HUES48 (cell line): ENCODE data around the gene TMEM214.

Experiments used
- H3K27ac ChIP-seq: one replicate; pipeline ENCODE4 v1.7.0; 2013; ENCODE audit warnings: low read depth, low read length, inconsistent platforms
- H3K27me3 ChIP-seq: 2 replicates; pipeline ENCODE4 v1.6.1; 2013; ENCODE audit warnings: mild to moderate bottlenecking, low read length; ENCODE audit not compliant: control insufficient read depth, insufficient read depth
- H3K36me3 ChIP-seq: 2 replicates; pipeline ENCODE4 v1.6.1; 2013; ENCODE audit warnings: low read length; ENCODE audit not compliant: control insufficient read depth, insufficient read depth
- H3K4me1 ChIP-seq: 2 replicates; pipeline ENCODE4 v1.6.1; 2013; ENCODE audit warnings: mild to moderate bottlenecking, low read length; ENCODE audit not compliant: control insufficient read depth, insufficient read depth
- H3K4me3 ChIP-seq: 2 replicates; pipeline ENCODE4 v1.5.1; 2013; ENCODE audit warnings: mild to moderate bottlenecking, low read depth, low read length
- H3K9ac ChIP-seq: 2 replicates; pipeline ENCODE4 v1.6.1; 2013; ENCODE audit warnings: mild to moderate bottlenecking, low read depth, low read length, moderate library complexity
- H3K9me3 ChIP-seq: 2 replicates; pipeline ENCODE4 v1.6.1; 2013; ENCODE audit warnings: low read length; ENCODE audit not compliant: control insufficient read depth, insufficient read depth

The TMEM214 gene

GRCh38 chr2:27013738-27014137, 19.0 kb upstream of the TMEM214 start:
- no peak overlapping the region for H3K4me3 ChIP-seq
- H3K27me3 ChIP-seq: no peaks in the 10 kb centered on the region
- H3K9me3 ChIP-seq: peaks cover 7% of the 10 kb centered on the region; the same call in 1 of the 2 replicates
- no peak overlapping the region for H3K9ac ChIP-seq
- H3K36me3 ChIP-seq: no peaks in the 10 kb centered on the region
- no peaks in the 10 kb centered on the region for H3K4me1 ChIP-seq
- no peak overlapping the region for H3K27ac ChIP-seq

- H3K9me3 ChIP-seq: peaks cover 7% of the 10 kb centered on the region; the same call in 1 of the 2 replicates
- H3K27me3 ChIP-seq: no peaks in the 10 kb centered on the region
- H3K36me3 ChIP-seq: no peaks in the 10 kb centered on the region
- H3K9ac ChIP-seq: no peak overlapping the region
- no peak overlapping the region for H3K4me3 ChIP-seq
- no peak overlapping the region for H3K27ac ChIP-seq
- no peaks in the 10 kb centered on the region for H3K4me1 ChIP-seq
Measured at GRCh38 chr2:27014771-27015433, 17.9 kb upstream of the TMEM214 start.

- Histone ChIP-seq H3K36me3 (no peaks in the 10 kb centered on the region), H3K27me3 (no peaks in the 10 kb centered on the region), H3K4me1 (no peaks in the 10 kb centered on the region), H3K4me3 (no peak overlapping the region), H3K9ac (no peak overlapping the region), H3K9me3 (peaks cover 7% of the 10 kb centered on the region; the same call in 1 of the 2 replicates), H3K27ac (no peak overlapping the region)
Measured at GRCh38 chr2:27016801-27017325, 15.9 kb upstream of the TMEM214 start.

GRCh38 chr2:27018142-27018541, 14.6 kb upstream of the TMEM214 start:
- Histone ChIP-seq H3K36me3 (no peaks in the 10 kb centered on the region), H3K9me3 (peaks cover 3% of the 10 kb centered on the region; the same call in 1 of the 2 replicates), H3K4me3 (no peak overlapping the region), H3K4me1 (no peaks in the 10 kb centered on the region), H3K27me3 (no peaks in the 10 kb centered on the region), H3K27ac (no peak overlapping the region), H3K9ac (no peak overlapping the region)

DNA sequence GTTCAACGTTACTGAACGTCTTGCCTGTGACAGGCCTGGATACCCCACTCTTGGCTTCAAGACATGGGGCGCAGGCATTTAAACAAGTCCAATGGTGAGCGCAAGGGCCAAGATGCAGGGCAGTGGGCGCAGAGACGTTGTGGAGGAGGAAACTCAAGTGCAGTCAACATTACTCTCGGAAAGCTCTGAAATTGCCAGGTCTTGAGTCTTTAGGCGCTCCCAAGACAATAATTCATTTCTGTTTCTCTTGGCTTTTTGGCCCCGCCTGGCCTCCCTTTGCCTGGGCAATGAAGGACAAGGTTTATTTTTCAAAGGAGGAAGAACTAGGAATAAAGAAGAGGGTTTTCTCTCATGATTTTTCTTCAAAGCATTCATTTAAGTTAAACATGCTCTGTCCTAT, 13.3 kb upstream of the TMEM214 start:
- H3K4me1 ChIP-seq: no peaks in the 10 kb centered on the region
- no peaks in the 10 kb centered on the region for H3K27me3 ChIP-seq
- no peaks in the 10 kb centered on the region for H3K36me3 ChIP-seq
- no peak overlapping the region for H3K4me3 ChIP-seq
- H3K9ac ChIP-seq: no peak overlapping the region
- no peak overlapping the region for H3K27ac ChIP-seq
- H3K9me3 ChIP-seq: no peaks in the 10 kb centered on the region

- Histone ChIP-seq H3K9ac (no peak overlapping the region), H3K36me3 (no peaks in the 10 kb centered on the region), H3K9me3 (no peaks in the 10 kb centered on the region), H3K4me3 (no peak overlapping the region), H3K27ac (no peak overlapping the region), H3K4me1 (no peaks in the 10 kb centered on the region), H3K27me3 (no peaks in the 10 kb centered on the region)
Measured at GRCh38 chr2:27019931-27020855, 12.6 kb upstream of the TMEM214 start.

DNA sequence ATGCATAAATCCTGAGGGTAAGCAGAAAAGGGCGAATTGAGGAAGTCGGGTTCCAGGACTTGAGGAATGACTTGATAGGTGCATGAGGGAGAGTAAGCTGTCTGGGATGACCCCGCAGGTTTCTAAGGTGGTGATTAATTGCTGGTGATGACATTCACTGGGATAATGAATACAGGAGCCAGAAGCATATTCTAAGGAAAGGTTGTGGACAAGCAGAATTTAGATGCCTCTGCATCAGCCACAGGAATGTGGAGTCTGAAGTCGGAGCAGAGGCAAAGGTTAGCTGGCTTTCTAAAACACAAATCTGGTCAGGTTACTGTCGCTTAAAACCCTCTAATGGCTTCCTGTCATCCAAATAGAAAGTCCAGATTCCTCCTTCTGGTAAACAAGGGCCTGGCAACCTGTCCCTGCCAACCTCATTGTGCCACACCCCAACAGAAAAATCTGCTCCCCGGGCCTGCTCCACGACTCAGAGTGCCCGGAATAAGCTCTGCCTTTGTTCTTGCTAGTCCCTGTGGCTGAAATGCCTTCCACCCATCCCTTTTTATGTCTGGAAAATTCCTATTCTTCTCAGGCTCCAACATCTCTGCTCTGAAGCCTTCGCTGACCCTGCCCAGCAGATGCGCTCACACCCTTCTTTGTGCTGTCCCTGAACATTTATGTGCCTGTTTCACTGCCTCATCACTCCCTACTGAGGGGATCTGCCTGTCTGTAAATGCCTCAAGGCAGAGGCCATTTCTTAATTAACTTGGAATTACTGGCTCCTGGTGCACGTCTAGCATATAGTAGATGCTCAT, 11.3 kb upstream of the TMEM214 start:
- no peaks in the 10 kb centered on the region; the same call in 1 of the 2 replicates for H3K36me3 ChIP-seq
- H3K27me3 ChIP-seq: no peaks in the 10 kb centered on the region
- H3K9ac ChIP-seq: no peak overlapping the region
- H3K4me3 ChIP-seq: no peak overlapping the region
- H3K27ac ChIP-seq: no peak overlapping the region
- H3K9me3 ChIP-seq: no peaks in the 10 kb centered on the region
- no peaks in the 10 kb centered on the region for H3K4me1 ChIP-seq

GRCh38 chr2:27023740-27024139, 9.0 kb upstream of the TMEM214 start:
- Histone ChIP-seq H3K4me3 (no peak overlapping the region), H3K36me3 (no peaks in the 10 kb centered on the region; the same call in 1 of the 2 replicates), H3K27me3 (no peaks in the 10 kb centered on the region), H3K27ac (no peak overlapping the region), H3K9me3 (no peaks in the 10 kb centered on the region), H3K9ac (no peak overlapping the region), H3K4me1 (no peaks in the 10 kb centered on the region)

GRCh38 chr2:27024188-27024587, 8.6 kb upstream of the TMEM214 start:
- H3K9ac ChIP-seq: no peak overlapping the region
- H3K9me3 ChIP-seq: no peaks in the 10 kb centered on the region
- no peaks in the 10 kb centered on the region for H3K4me1 ChIP-seq
- H3K27me3 ChIP-seq: no peaks in the 10 kb centered on the region
- H3K4me3 ChIP-seq: no peak overlapping the region
- H3K36me3 ChIP-seq: no peaks in the 10 kb centered on the region; the same call in 1 of the 2 replicates
- no peak overlapping the region for H3K27ac ChIP-seq

DNA sequence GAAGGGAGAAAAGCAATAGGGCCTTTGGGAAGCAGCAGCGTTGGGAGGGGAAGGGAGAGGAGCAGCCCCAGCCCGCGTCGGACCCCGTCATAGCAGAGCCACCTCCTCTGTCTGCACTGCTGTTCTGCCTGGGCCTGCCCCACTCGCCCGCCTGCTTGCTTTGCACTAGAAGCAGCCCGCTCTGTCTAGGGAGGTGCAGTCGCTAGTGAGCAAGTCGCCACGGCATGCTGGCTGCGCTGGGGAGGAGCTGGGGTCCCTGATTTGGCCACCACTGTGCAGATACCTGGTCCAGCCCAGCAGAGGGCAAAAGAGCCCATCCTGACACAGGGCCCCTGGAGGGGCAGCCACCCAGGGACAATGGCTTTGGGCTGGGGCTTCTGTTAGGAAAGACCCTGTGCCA, 8.0 kb upstream of the TMEM214 start:
- Histone ChIP-seq H3K9ac (no peak overlapping the region), H3K27ac (no peak overlapping the region), H3K4me1 (no peaks in the 10 kb centered on the region), H3K27me3 (no peaks in the 10 kb centered on the region), H3K9me3 (no peaks in the 10 kb centered on the region), H3K36me3 (no peaks in the 10 kb centered on the region; the same call in 1 of the 2 replicates), H3K4me3 (no peak overlapping the region)
